Osteocyte (in vitro differentiated cells): Measurements from ENCODE around the gene ANKH. TPM values are rescaled to one million over a fixed set of nuclear protein-coding genes. Genes with fewer than 3 reads are reported as not detected.

Experiments used
- DNase-seq: peaks from one replicate; pipeline ENCODE4 v3.0.0; 2021; ENCODE audit warnings: mixed read lengths; ENCODE audit not compliant: unreplicated experiment; ENCODE audit errors: extremely low spot score
- H3K27ac Mint-ChIP-seq: one replicate; pipeline ENCODE4 v1.8.0; 2021; ENCODE audit warnings: mild to moderate bottlenecking, mixed read lengths; ENCODE audit not compliant: unreplicated experiment
- H3K27me3 Mint-ChIP-seq: one replicate; pipeline ENCODE4 v1.8.0; 2021; ENCODE audit warnings: mixed read lengths; ENCODE audit not compliant: unreplicated experiment
- H3K36me3 Mint-ChIP-seq: one replicate; pipeline ENCODE4 v1.8.0; 2021; ENCODE audit warnings: mixed read lengths; ENCODE audit not compliant: unreplicated experiment
- H3K4me1 Mint-ChIP-seq: one replicate; pipeline ENCODE4 v1.8.0; 2021; ENCODE audit warnings: mixed read lengths; ENCODE audit not compliant: unreplicated experiment
- H3K4me3 Mint-ChIP-seq: one replicate; pipeline ENCODE4 v1.8.0; 2021; ENCODE audit warnings: mild to moderate bottlenecking, moderate library complexity, mixed read lengths; ENCODE audit not compliant: unreplicated experiment
- H3K9me3 Mint-ChIP-seq: one replicate; pipeline ENCODE4 v1.8.0; 2021; ENCODE audit warnings: mixed read lengths; ENCODE audit not compliant: unreplicated experiment
- microRNA-seq: library from miRNA; unstranded; fragments of <30 nt; microRNA quantifications from one replicate; pipeline ENCODE4 v1.1.0, GENCODE V29; 2020; ENCODE audit not compliant: unreplicated experiment
- total RNA-seq: library from RNA; stranded (reverse); gene quantifications from 2 replicates; pipeline ENCODE4 v1.2.1, GENCODE V29; 2021
- TF ChIP-seq, protein P1 (sequence below): fragments of 200-600 bp; sonication (generic); IDR thresholded peaks from 2 replicates; pipeline ENCODE4 v1.5.0; 2021; ENCODE audit warnings: antibody characterized with exemption, mild to moderate bottlenecking, moderate library complexity

Gene ANKH
- total RNA-seq, 1 donor from 2014 or later, result 50.8 TPM

GRCh38 chr5:14655146-14655741, 216.3 kb downstream of the ANKH start:
- Mint-ChIP-seq H3K4me3 (no peak overlapping the region), H3K27ac (no peak overlapping the region), H3K27me3 (peaks cover 40% of the 10 kb centered on the region), H3K9me3 (no peaks in the 10 kb centered on the region), H3K4me1 (peaks cover 2% of the 10 kb centered on the region), H3K36me3 (no peaks in the 10 kb centered on the region)
- DNase-seq, result no peak
- TF ChIP-seq, protein P1, sequence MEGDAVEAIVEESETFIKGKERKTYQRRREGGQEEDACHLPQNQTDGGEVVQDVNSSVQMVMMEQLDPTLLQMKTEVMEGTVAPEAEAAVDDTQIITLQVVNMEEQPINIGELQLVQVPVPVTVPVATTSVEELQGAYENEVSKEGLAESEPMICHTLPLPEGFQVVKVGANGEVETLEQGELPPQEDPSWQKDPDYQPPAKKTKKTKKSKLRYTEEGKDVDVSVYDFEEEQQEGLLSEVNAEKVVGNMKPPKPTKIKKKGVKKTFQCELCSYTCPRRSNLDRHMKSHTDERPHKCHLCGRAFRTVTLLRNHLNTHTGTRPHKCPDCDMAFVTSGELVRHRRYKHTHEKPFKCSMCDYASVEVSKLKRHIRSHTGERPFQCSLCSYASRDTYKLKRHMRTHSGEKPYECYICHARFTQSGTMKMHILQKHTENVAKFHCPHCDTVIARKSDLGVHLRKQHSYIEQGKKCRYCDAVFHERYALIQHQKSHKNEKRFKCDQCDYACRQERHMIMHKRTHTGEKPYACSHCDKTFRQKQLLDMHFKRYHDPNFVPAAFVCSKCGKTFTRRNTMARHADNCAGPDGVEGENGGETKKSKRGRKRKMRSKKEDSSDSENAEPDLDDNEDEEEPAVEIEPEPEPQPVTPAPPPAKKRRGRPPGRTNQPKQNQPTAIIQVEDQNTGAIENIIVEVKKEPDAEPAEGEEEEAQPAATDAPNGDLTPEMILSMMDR, result no peak

Small RNA genes lying within 50 kb of the gene (microRNA-seq; reads per million reads assigned to microRNA genes)
- gene MIR4637, result not detected

Other genes with a start within 250 kb of the ANKH start
- 23.6 and 30.2 TPM in 2 replicates for gene OTULIN, start 207.1 kb downstream of the ANKH start, total RNA-seq